HG03064 (cell line): ENCODE data around the gene PRPF38B.

ENCODE experiments used
- ATAC-seq: cut with Tn5 transposase; IDR thresholded peaks from one replicate; pipeline ENCODE4 v1.9.1; 2021; ENCODE audit warnings: low read depth; ENCODE audit not compliant: unreplicated experiment

PRPF38B gene

DNA sequence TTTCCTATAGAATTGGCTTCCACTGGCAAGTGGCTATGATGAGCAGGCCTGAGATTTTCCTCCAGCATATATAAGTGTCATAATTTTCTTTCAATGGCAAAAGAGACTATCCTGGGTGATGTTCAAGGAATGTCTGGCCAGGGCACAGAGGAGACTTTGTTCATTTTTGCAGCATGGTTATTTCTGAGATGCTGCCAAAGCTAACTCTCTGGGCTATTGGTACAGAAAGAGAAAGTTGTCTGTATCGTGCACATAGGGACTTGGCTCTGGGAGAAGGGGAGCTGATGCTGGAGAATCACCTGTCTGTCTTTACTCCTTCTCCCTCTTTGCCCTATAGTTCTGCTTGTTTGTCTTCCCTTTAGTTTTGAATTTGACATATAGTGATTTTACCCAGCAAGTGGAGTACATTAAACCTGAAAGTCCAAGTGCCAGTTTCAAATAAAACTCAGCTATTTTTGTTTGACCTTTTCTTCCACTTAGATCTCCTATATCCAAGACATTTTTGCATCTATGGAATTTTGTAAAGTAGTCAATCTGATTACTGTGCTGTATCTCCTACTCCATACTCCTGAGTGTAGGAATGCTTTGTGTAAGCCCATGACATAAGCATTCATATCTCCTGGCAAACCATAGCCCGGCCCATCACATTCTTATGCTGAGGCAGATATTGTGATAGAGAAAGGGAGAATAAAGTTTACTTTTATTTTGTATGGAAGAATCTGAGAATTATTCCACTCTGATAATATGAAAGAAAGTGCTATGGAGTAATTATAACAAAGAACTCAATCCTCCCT, 24.5 kb downstream of the PRPF38B start:
- ATAC-seq, result no peak

DNA sequence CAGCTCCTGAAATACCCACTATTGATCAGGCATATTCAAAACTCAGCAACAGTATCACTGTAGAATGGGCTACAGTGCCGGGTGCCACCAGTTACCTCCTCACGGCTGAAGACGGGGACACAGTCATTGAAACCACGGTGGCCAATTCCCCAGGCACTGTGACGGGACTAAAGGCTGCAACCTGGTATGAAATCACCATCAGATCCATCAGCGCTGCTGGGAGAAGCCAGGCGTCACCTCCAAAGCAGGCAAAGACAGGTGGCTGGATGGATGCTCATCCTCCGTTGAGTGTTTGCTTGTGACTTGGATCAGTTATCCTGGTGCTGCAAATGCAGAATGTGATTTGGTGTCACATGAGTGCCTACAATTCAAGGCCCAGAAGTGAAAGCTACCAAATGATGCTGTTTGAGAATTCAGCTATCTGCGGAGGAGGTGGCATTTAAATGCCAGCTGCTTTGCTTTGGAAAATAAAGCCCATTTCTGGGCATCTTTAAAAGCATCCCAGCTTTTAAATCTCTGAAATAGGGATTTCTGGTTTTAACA, 25.7 kb downstream of the PRPF38B start:
- no peak for ATAC-seq

DNA sequence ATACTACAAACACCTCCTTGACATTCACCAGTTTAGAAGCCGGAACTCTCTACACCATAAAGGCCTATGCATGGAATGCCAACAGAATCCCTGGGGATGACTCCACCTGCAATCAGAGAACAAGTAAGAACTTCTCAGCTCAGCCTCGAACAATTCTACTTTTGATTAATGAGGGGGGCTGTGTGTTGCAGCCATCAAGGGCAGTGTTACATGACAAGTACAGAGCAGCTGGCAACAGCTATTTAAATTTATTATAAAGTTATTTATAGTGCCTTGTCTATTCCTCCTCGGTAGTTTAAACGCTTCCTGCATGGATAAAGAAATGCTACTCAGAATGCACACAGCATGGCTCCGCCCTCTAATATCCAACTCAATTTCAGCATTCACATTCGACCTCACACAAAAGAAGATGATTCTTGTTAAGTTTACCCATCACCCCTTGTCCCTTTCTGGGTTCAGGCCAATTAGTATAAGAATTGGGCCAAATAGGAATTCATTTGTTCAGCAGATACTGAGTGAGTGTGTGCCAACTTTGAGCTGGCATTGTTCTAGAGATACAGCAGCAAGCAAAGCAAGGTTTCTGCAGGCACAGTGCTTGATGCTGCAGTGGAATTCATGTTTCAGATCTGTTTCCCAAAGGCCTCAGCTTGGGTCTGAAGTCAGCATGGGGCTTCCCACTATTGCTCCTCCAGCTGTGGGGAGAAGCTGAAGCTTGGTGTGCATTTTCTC, 27.0 kb downstream of the PRPF38B start:
- no peak for ATAC-seq

DNA sequence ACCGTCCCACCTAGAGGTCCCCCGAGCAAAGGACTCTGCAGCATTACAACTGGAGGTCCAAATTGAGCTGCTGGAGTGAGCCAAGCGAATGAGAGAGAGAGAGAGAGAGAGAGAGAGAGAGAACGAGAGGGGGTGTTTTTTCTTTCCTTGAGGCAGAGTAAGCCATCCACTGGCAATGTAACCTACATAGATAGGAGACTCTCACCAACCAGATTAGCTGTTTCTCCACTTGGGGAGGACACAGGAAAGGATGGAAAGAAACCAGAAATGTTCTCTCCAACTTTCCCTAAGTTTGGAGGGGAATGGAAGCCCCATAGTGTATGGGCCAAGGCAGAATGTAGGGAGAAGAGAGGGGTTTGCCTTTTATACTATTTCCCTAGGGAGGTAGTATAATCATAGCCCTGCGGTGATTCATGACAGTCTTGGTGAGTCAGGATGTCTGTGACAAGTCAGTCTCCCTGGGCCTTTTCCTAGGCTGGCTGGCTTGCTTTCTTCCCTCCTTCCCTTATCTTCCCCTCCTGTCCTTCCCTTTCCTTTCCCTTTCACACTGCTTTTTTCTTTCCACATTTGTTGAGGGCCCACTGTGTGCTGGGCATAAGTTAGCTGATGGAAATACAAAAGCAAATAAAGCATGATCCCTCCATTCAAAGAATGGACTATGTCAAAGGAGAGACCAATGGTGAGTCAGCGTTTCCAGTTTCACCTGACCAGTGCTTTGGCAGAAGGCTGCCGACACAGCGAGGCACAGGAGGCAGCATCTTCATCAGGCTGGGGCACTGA, 27.7 kb downstream of the PRPF38B start:
- ATAC-seq, result no peak

DNA sequence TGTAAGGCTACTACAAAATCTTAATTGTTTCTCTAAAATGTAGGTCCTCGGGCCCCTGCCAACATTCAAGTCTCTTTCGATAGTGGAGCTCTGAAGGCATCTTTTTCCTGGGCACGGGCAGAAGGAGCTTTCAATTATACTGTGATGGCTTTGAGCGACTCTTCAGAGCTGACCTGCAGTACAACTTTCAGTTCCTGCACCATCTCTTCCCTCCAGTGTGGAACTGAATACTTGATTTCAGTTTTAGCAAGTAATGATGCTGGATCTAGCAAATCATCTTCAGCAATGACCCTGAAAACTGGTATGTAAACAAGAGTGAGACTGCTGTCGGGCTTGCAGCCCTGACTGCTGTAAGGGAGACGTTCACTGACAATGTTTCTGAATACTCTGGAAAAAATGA, 30.2 kb downstream of the PRPF38B start:
- no peak for ATAC-seq

DNA sequence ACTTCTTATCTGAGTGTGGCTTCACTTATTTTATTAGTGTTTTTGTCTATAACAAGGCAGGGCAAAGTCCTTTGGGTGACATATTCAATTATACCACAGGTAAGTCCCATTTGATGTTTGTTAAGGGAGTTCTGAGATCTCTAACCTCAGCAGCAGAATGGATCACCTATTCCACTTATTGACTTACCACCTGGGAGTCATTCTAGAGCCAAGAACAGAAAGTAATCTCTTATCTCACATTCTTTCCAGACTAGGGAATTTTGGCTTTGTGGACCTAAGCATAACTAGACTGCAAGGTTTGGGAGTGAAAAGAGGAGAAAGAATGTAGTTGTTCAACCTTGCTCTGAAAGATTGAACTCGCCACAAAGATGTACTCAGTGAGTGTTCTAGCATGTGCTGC, 33.8 kb downstream of the PRPF38B start:
- ATAC-seq, result no peak

DNA sequence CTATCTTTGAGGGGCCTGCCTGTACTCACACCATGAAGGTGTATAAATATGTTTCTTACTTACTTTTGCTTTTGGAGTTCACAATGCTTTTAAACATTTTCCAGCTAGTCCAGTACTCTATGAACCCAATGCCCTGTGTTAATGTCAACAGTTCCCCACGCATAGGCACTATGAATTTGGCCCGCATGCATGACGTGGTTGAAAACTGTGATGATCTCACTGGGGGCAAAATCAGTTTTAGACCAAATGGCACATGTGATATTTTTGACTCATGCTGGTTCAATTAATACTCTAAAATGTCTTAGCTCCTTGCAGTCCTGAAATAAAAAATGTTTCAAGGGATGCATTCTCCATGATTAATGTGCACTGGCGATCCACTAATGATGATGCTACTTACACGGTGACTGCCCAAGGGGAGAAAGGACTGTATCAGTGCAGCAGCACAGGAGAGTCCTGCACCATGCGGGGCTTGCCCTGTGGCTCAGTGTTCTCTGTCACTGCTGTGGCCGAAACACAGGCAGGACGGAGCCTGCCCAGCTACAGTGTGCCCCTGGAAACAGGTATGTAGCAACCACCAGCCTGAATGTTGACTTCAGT, 36.3 kb downstream of the PRPF38B start:
- no peak for ATAC-seq

DNA sequence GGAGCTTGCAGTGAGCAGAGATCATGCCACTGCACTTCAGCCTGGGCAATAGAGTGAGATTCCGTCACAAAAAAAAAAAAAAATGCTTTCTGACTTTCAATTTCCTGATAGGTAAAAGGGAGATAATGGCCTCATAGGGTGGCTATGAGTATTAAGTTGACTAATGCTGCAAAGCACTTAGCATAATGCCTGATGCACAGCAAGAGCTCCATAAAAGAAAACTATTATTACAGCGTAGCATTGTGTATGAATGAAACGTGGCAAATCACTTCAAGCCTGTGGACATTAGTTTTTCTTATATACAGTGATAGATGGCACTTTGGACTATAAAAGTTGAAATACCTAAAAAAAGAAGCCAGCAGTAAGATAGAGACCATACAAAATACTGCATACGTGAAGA, 37.4 kb downstream of the PRPF38B start:
- no peak for ATAC-seq

DNA sequence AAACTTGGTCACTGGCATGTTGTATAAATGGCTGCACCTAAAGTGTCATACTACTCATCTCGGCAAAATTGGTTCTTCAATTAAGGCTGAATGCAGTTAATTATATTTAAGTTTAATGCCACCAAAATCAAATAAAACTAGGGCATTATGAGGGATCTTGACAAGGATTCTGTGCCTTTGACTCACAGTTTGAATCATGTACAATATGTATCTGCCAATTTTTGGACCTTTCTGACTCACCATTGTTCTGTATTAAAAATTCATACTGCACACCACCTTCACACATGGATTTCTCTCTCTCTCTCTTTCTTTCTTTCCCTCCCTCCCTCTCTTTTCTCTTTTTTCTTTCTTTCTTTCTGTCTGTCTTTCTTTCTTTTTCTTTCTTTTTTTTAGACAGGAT, 40.3 kb downstream of the PRPF38B start:
- no peak for ATAC-seq

DNA sequence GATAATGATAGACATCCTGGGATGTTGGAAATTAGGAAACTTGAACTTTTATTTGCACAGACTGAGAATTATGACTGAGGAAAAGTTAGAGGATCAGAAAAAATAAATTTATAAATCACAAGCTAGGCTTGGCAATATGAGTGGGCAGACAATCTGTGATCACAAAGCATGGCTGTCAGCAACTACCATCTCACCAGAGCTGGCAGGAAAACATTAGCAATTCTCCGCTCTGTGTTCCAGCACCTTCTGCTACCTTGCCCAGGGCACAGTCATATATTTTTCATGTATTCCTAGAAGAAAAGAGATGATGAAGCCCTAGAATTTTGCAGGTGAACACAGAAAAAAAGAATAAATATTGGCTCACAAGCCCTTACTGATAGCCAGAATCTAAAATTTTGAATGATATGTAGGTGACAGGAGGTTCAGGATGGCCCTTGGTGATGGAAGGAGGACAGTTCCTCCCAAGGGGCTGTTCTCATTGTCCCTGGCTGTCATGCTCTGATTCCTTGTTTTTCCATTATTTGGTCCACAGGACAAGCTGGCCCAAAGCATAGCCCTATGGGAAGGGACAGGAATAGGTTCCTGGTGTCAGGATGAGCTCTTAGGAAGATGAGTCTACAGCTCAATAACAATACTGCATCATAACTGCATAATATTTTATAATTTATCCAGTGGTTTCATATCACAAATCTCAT, 42.2 kb downstream of the PRPF38B start:
- no peak for ATAC-seq

DNA sequence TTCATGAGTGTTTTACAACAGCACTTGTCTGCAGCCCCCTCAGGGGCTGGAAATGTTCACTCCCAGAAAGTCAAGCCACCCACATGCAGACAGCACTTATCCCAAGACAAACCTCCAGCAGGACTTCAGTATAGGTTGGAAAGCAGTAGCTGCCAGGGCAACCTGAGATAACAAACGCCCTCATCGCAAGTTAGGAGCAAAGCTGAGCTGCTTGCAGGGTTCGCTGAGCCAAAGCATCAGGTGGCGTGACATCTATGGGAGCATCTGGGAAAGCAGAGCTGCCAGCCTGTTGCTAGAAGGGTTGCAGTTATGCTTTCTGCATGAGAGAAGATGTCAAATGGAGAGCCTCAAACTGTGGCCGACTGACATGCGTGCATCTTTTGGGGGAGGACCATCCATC, 50.1 kb downstream of the PRPF38B start:
- no peak for ATAC-seq

DNA sequence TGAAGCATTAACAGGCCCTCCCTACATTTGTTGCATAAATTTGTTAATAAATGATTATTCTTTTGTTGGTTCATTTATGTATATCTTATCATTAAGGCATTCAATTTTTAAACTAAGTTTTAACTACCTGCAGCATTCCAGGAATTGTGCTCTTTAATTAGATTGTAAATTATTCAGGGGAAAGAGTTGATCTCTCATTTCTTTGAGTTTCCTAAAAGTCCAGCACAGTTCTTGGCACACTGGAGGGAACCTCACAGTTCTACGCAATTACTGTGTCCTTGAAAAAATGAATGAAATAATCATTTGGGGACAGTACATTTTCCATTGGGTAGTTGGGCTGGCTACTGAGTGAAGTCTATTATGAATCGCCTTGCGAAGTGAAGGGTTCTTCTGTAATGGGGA, 53.9 kb downstream of the PRPF38B start:
- no peak for ATAC-seq

DNA sequence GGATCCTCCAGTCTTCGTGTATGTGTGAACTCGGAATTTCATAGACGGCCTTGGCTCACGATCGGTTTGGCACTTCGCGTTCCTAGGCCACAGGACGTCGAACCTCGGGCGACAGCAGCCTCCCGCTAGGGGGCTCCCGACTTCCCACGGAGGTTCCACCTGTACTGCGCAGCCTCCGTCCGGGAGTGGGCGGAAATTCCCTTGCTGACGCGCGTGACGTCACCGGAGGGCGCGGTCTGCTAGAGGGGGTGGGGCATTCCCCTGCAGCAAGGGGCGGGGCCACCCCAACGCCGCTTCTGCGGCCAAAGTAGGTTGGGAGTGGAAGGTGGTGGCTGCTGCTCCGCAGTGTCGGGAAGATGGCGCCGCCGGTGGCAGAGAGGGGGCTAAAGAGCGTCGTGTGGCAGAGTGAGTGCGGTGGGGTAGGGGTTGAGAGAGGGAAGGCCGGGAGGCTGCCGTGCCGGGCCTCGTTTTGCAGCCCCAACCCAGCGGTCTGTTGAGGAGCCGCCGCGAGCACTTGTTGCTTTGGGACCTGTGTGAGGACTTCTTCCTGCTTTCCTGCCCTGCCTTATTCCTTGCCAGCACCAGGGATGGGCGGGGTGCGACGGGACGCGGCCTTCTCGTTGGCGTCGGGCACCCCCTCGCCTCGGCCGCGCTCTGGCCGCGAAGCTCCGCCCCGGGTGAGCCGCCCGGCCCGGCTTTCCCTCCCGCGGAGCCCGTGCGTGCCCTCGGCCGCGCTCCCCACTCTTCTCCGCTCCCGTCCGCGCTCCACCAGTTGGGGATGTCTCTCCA, 54.5 kb downstream of the PRPF38B start, which contains the start of gene STXBP3:
Gene STXBP3 (plus strand): TSS at position 293 of the 789 bp plus-strand sequence. CDS start 64 bp downstream, at position 357.
- ATAC-seq, result peak; percentile 93

DNA sequence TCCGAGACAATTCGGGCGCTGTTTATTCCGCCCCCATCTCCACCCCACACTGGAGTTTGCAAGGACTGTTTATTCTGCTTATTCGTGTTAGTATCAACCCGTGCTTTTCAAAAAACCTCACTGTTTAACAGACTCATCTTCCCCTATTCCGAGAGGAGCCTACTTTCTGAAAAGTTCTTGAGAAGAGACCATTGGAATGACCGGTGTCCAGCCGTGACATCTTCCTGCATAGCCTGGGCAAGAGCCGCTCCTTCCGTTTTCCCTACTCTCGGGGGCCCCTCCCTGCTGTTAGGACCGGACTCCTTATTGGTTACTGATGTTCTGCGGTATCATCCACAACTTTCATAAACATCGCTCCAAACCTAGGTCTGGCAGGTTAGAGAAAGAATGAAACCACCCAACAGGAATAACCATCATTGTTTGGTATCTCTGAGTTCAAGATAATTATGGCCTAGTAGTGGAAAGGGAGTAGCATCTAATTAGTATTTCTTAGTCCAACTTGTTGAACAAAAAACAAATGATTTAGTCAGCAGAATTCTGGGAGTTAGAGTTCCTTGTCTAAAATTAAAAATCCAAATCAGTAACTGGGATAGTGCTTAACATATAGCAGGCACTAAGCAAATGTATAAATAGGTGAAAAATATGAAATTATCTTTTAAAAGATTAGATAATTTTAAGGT, 55.2 kb downstream of the PRPF38B start:
- peak; percentile 31 for ATAC-seq

DNA sequence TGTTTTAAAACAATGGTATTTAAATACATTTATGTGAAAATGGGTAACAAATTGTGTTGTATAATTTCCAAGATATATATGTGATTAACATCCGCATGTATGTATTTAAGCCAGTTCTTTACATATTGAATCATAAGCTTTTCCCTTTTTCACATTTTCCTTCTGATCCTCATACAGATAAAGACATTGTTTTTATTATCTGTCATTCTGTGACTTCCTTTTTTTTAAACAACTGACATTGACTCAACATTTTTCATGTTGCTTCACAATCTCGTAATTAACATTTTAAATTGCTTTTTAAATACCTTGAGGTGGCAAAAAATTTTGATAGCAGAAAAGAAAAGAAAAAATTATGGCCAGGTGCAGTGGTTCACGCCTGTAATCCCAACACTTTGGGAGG, 55.8 kb downstream of the PRPF38B start:
- no peak for ATAC-seq

DNA sequence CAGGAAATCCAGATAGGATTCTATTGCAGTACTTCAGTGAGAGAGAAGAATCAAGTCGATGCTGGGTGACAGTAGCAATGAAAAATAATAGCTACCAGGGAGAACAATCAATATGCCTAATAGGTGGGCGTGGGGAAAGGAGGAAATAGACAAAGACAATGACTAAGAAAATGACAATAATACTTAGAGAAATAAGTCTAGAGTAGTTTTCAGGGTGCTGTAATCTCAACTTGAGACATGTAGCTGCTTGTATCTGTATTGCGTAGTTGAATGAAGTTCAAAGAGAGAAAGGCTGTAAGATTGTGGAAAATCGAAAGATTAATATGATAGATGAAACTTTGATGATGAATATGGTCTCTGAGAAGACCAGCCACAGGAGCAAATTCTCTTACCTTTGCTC, 57.0 kb downstream of the PRPF38B start:
- ATAC-seq, result no peak

DNA sequence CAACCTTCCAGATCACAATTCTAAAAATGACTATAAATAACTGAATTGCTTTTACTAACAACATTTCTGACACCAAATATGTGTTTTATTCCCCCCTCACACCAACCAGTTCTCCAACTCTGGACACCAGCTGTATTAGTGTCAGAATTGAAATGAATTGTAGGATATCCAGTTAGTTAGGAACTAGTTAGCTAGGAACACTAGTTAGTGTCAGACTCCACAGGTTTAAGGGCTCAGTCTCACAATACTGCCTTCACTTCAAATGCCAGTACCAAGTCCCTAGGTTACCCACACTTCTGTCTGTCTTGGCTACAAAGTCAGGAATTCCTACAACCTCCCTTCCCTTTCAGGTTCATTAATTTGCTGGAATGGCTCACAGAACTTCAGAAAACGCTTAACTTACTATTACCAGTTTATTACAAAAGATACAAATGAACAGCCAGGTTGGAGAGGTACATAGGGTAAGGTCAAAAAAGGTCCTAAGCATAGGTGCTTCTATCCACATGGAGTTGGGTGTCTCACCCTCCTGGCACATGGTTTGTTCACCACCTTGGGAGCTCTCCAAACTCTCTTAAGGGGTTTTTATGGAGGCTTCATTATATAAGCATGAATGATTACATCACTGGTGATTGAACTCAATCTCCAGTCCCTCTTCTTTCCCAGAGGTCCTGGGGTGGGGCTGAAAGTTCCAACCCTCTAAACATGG, 58.5 kb downstream of the PRPF38B start:
- no peak for ATAC-seq
